ENCODE data around the gene PPIP5K2. TPM values are rescaled to one million over a fixed set of nuclear protein-coding genes. Genes with fewer than 3 reads are reported as not detected.
"Not testable (repeated sequence)": the region's sequence is repeated elsewhere in the genome, so short reads cannot be mapped to it uniquely, and the experiment has no call there.

The PPIP5K2 gene
- polyA plus RNA-seq, 3 donors, result 68.0 to 101 (median 97.4) TPM

DNA sequence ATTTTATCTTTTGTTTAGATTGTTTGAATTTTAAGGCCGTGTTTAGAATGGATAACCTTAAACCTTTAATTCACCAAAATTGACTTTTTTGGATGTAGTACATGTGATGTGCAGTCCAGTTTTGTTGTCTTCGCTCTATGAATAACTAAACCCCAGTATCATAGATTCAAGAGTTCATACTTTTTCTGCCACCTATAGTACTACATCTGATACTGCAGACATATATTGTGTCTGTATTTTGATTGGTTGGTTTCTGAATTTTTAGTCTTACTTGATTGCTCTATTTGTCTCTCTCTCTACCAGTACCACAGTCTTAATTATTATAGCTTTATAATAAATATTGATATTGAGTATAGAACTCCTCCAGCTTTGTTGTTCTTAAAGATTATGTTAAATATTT lies 58.1 kb downstream of the PPIP5K2 start:
- DNase-seq (ENCODE audit: extremely low read depth in 1 of 11, low read depth in 9 of 11, low spot score in 4 of 11), result no peak

GRCh38 chr5:103186152-103186551 lies 66.1 kb downstream of the PPIP5K2 start:
- no peak for DNase-seq (ENCODE audit: extremely low read depth in 1 of 11, low read depth in 9 of 11, low spot score in 4 of 11)

- DNase-seq (ENCODE audit: extremely low read depth in 1 of 11, low read depth in 9 of 11, low spot score in 4 of 11), result no peak
These were observed 68.3 kb downstream of the PPIP5K2 start for GRCh38 chr5:103188436-103188835.

GRCh38 chr5:103203226-103203625 lies 83.1 kb downstream of the PPIP5K2 start:
- DNase-seq (ENCODE audit: extremely low read depth in 1 of 11, low read depth in 9 of 11, low spot score in 4 of 11), result no peak

- DNase-seq (ENCODE audit: extremely low read depth in 1 of 11, low read depth in 9 of 11, low spot score in 4 of 11), result not testable (repeated sequence)
These were observed 84.9 kb downstream of the PPIP5K2 start for GRCh38 chr5:103204990-103205389.

GRCh38 chr5:103205991-103206700 lies 86.0 kb downstream of the PPIP5K2 start:
- DNase-seq (ENCODE audit: extremely low read depth in 1 of 11, low read depth in 9 of 11, low spot score in 4 of 11), result no peak

GRCh38 chr5:103207011-103207410 lies 86.9 kb downstream of the PPIP5K2 start:
- DNase-seq (ENCODE audit: extremely low read depth in 1 of 11, low read depth in 9 of 11, low spot score in 4 of 11), result peak in 6 of 11 donors; percentile 7 to 43 (median 28)

DNA sequence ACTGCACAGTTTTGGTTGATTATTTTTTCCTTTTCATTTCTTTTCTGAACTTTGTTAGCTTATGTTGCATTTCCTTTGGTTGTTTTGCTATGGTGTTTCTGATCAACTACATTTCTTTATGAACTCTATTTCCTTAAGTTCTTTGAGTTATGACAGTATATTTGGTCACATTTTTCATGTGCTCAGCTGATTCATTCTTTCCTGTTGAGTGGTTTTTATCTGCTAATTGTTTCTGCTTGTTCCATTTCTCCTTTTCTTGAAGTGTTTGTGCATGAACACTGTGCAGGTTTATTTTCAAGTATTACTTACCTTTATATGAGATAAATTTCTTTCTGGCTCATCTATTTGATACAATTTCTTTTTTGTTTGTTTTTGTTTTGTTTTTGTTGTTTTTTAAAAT lies 87.6 kb downstream of the PPIP5K2 start:
- no peak for DNase-seq (ENCODE audit: extremely low read depth in 1 of 11, low read depth in 9 of 11, low spot score in 4 of 11)

DNA sequence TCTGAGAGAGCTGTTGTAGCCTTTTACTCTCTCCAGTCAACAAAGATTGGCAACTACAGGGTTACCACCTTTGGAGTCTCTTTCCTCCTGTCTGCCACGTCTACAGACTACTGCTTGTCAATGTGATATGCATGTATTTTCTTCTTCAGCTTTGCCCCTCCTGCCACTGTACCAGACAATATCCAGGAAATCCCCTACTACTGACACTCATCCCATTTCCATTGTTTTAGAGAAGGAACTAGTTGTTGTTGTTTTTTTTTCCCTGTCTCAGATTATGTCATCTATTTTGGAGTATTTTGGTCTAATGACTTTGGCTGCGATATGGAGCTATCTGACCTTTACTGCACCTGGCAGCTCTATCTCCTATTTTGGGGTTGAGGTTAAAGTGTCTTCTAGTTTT lies 88.4 kb downstream of the PPIP5K2 start:
- DNase-seq (ENCODE audit: extremely low read depth in 1 of 11, low read depth in 9 of 11, low spot score in 4 of 11), result no peak

- no peak for DNase-seq (ENCODE audit: extremely low read depth in 1 of 11, low read depth in 9 of 11, low spot score in 4 of 11)
These were observed 89.0 kb downstream of the PPIP5K2 start for GRCh38 chr5:103209065-103209464.

GRCh38 chr5:103210952-103211351 lies 90.9 kb downstream of the PPIP5K2 start:
- no peak for DNase-seq (ENCODE audit: extremely low read depth in 1 of 11, low read depth in 9 of 11, low spot score in 4 of 11)

DNA sequence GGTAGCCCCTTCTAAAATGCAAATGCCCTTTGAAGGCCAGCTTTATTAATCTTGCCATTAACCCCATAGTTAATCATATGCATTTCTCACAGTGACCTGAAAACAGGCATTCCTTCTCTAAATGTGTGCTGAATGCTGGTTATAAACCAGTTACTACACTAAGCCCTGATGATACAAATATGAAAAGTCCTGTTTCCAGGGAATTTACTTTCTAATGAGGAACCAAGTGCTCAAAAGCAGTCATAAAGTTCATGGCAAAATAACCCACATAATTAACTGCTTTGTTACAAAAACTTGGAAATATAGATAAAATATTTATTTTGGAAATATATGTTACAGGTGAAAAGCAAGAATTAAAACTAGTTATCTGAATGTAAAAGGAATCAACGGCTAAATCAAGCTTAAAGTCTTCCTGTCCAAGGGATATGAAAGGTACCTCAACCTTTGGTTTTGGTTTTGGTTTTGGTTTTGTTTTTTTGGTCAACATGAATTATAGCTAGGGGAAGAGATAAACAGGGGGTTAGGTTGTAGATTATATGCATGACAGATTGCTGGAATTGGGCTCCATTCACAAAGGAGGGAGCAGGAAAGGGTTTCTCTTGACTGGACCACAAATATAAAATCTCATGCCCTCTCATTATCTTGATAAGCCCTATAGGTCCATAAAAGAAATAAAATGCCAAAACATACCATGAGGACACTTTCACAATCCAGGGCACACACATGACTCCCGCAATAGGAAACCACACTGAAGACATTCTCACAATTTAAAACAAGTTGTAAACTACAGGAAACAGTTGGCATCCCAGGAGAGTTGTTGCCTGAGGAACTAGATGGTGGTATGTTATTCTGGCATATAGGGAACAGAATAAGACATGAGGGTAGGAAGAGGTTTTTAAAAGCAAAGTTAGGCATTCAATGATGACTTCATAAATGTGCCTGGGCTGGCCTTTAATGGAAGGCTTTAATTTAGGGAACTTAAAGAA lies 91.8 kb downstream of the PPIP5K2 start:
- DNase-seq (ENCODE audit: extremely low read depth in 1 of 11, low read depth in 9 of 11, low spot score in 4 of 11), result no peak

GRCh38 chr5:103216137-103216536 lies 96.0 kb downstream of the PPIP5K2 start:
- no peak for DNase-seq (ENCODE audit: extremely low read depth in 1 of 11, low read depth in 9 of 11, low spot score in 4 of 11)

GRCh38 chr5:103216697-103217096 lies 96.6 kb downstream of the PPIP5K2 start:
- DNase-seq (ENCODE audit: extremely low read depth in 1 of 11, low read depth in 9 of 11, low spot score in 4 of 11), result no peak

DNA sequence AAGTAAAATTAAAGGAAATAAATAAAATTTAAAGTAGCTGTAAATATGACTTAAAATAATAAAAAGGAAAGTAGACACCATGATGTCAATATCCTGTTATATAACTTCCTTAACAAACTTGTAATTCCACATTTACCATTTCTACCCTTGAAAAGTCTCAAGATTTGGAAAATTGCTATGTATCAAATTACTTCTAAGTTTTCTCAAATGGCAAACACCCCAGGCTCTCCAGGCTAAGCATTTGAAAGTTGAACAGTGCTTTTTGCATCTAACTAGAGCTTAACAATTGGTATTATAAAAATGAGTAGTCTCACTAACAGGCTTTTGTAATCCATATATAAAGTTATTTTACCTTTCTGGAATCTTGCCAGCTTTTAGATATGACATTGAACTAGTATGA lies 97.0 kb downstream of the PPIP5K2 start:
- no peak for DNase-seq (ENCODE audit: extremely low read depth in 1 of 11, low read depth in 9 of 11, low spot score in 4 of 11)

- DNase-seq (ENCODE audit: extremely low read depth in 1 of 11, low read depth in 9 of 11, low spot score in 4 of 11), result peak in 1 of 11 donors; percentile 18
These were observed 98.1 kb downstream of the PPIP5K2 start for GRCh38 chr5:103218164-103218563.

DNA sequence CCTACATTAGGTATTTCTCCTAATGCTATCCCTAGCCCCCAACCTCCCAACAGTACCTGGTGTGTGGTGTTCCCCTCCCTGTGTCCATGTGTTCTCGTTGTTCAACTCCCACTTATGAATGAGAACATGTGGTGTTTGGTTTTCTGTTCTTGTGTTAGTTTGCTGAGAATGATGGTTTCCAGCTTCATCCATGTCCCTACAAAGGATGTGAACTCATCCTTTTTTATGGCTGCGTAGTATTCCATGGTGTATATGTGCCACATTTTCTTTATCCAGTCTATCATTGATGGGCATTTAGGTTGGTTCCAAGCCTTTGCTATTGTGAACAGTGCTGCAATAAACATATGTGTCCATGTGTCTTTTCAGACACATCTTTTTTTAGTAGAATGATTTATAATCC lies 99.0 kb downstream of the PPIP5K2 start:
- not testable (repeated sequence) for DNase-seq (ENCODE audit: extremely low read depth in 1 of 11, low read depth in 9 of 11, low spot score in 4 of 11)

- no peak for DNase-seq (ENCODE audit: extremely low read depth in 1 of 11, low read depth in 9 of 11, low spot score in 4 of 11)
These were observed 103.2 kb downstream of the PPIP5K2 start for GRCh38 chr5:103223031-103223955.
